Stimulated activated CD8-positive, alpha-beta memory T cell treated with anti-CD3 and anti-CD28 coated beads, Interleukin-15, amount 100 ng/mL, for 48 hours (primary cell): Measurements from ENCODE around the gene PGGT1B.

Experiments used
- DNase-seq, 2 donors: peaks; one replicate each; pipeline ENCODE4 v3.0.0-alpha.2; 2020; ENCODE audit warnings: low read depth in 2 of 2

PGGT1B gene

GRCh38 chr5:115180165-115180709 is 82.4 kb downstream of the PGGT1B start:
- no peak for DNase-seq

- no peak for DNase-seq
These were observed 83.1 kb downstream of the PGGT1B start for GRCh38 chr5:115179394-115180164.

GRCh38 chr5:115179030-115179393 is 83.7 kb downstream of the PGGT1B start:
- DNase-seq: no peak

- no peak for DNase-seq
These were observed 91.7 kb downstream of the PGGT1B start for GRCh38 chr5:115170929-115171510.

GRCh38 chr5:115170134-115170928 is 92.3 kb downstream of the PGGT1B start:
- DNase-seq: peak in 1 of 2 donors; percentile 15

- DNase-seq: peak; percentile 87 to 91
These were observed 93.1 kb downstream of the PGGT1B start, which contains the start of gene TRIM36 for GRCh38 chr5:115169487-115170133. TSS of gene TRIM36 (minus strand) at chr5:115169908. CDS start at chr5:115169634, 274 bp downstream.

- DNase-seq: no peak
These were observed 93.7 kb downstream of the PGGT1B start for GRCh38 chr5:115168829-115169486.

DNA sequence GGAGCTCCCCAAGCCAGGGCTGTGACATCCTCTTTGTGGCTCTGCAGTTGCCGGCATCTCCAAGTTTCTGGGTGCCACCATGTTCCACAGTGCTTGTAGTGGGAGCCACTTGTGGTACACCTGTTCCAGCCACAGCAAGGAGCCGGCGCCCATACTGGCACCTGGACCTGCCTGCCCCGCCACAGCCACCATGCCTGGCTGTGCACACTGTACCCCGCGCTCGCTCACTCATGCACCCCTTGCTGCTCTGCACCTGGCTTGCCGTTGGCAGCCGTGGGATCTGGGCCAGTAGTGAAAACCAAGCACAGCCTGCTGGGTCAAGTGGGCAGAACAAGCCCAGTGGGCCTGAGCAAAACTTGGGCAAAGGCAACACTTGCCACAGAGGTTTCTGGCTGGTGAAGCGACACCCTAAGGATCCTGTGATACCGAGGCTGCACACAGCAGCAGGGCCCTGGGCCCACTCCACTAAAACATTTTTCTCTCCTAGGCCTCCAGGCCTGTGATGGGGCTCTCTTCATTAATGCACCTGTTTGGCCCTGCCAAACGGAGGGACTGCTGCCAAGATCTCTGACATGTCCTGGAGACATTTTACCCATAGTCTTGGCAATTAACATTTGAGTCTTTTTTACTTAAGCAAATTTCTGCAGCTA is 95.8 kb downstream of the PGGT1B start:
- DNase-seq: no peak

DNA sequence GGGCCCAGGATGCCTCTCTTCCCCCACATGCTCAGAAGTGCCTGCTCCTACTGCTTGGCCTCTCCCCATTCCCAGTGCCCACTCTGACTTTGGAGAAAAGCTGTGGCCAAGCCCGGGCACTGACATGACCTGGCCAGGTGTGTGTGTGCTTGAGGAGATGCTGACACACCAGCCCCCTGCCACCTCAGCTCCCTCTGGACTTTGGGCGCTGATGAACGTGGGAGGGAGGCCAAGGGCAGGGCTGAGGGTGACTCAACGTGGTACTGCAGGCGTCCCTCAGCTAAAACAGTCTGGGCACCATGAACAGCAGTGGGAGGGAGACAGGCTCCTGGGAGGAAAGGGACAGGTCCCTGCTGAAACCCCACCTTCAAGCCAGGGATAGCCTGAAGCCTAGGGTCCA is 96.9 kb downstream of the PGGT1B start:
- DNase-seq: no peak

- DNase-seq: no peak
These were observed 101.7 kb downstream of the PGGT1B start for GRCh38 chr5:115160975-115161475.
